ENCODE measurements around the gene METTL1.
A peak's percentile ranks its signal among the peaks of the same experiment; 100 is the strongest.

Gene METTL1

DNA sequence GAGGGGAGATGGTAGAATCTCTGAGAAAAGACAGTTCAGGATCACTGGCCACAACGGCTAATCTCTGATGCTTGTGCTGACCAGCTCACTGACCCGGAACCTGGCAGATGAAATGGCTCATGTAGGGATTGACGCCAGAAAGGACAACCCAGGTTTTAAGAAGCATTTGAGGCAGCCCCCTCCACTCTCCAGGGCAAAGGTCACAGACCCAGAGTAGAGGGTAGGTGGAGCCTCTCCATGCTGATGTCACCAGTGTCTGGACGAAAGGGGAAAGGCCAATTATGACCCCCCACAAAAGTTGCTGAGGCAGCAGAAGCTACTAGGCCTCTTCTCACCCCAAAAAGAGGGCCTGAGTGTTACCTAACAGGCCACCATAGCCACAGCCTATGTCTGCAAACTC is 1.2 kb downstream of the METTL1 start:
- H3K27ac Mint-ChIP-seq = no peak overlapping the region

GRCh38 chr12:57769594-57769993 is 2.3 kb downstream of the METTL1 start:
- Mint-ChIP-seq H3K27me3 (peaks cover 42% of the 10 kb centered on the region), H3K36me3 (peaks cover 19% of the 10 kb centered on the region), H3K4me3 (no peak overlapping the region), H3K9me3 (no peaks in the 10 kb centered on the region), H3K4me1 (peaks cover 50% of the 10 kb centered on the region), H3K27ac (no peak overlapping the region)
- no peak for DNase-seq
- CTCF ChIA-PET = interaction anchor here (3.1 kb wide), 1 partner anchor 10 kb away, joined by 12 read pairs; no protein-coding TSS in a partner anchor

More for the DNA sequence above, 1.2 kb downstream of the METTL1 start:
- no peak for DNase-seq
- peak overlapping the region; percentile 16 for H3K4me3 Mint-ChIP-seq
- peaks cover 41% of the 10 kb centered on the region for H3K4me1 Mint-ChIP-seq
- no peaks in the 10 kb centered on the region for H3K9me3 Mint-ChIP-seq
- CTCF ChIA-PET = interaction anchor here (0.8 kb wide), 1 partner anchor 12 kb away, joined by 3 read pairs; no protein-coding TSS in a partner anchor
- H3K36me3 Mint-ChIP-seq = peaks cover 21% of the 10 kb centered on the region
- H3K27me3 Mint-ChIP-seq = peaks cover 31% of the 10 kb centered on the region

- peaks cover 53% of the 10 kb centered on the region for H3K27me3 Mint-ChIP-seq
- H3K9me3 Mint-ChIP-seq = no peaks in the 10 kb centered on the region
- peaks cover 52% of the 10 kb centered on the region for H3K4me1 Mint-ChIP-seq
- peaks cover 16% of the 10 kb centered on the region for H3K36me3 Mint-ChIP-seq
- H3K4me3 Mint-ChIP-seq = no peak overlapping the region
- no peak for DNase-seq
- no peak overlapping the region for H3K27ac Mint-ChIP-seq
- CTCF ChIA-PET = interaction anchor here (2.5 to 3.1 kb wide), 2 partner anchors 9 to 12 kb away, joined by 12 to 19 read pairs; no protein-coding TSS in a partner anchor
These were observed 4.0 kb downstream of the METTL1 start for GRCh38 chr12:57767876-57768275.

GRCh38 chr12:57767305-57767698 is 4.6 kb downstream of the METTL1 start:
- H3K27ac Mint-ChIP-seq = no peak overlapping the region
- DNase-seq = no peak
- peaks cover 48% of the 10 kb centered on the region for H3K27me3 Mint-ChIP-seq
- CTCF ChIA-PET = interaction anchor here (0.6 to 3.1 kb wide), 4 partner anchors 8 to 85 kb away, joined by 3 to 19 read pairs (median 8); no protein-coding TSS in a partner anchor
- H3K4me1 Mint-ChIP-seq = peaks cover 51% of the 10 kb centered on the region
- H3K4me3 Mint-ChIP-seq = no peak overlapping the region
- peaks cover 16% of the 10 kb centered on the region for H3K36me3 Mint-ChIP-seq
- no peaks in the 10 kb centered on the region for H3K9me3 Mint-ChIP-seq

- CTCF ChIA-PET = interaction anchor here (0.6 to 3.1 kb wide), 8 partner anchors 8 to 139 kb away, joined by 3 to 19 read pairs (median 4); no protein-coding TSS in a partner anchor
- Mint-ChIP-seq H3K27ac (no peak within 1 kb of the TSS), H3K9me3 (no peaks in the 10 kb centered on the region), H3K27me3 (peaks cover 48% of the 10 kb centered on the region), H3K36me3 (peaks cover 14% of the 10 kb centered on the region), H3K4me3 (peak within 1 kb of the TSS; percentile 75), H3K4me1 (peaks cover 48% of the 10 kb centered on the region)
- DNase-seq = peak; percentile 29
These were observed 5.2 kb downstream of the METTL1 start, which contains the start of gene CYP27B1 for GRCh38 chr12:57766464-57767304. TSS of gene CYP27B1 (minus strand) at chr12:57767078. CDS start at chr12:57767041, 37 bp downstream.

DNA sequence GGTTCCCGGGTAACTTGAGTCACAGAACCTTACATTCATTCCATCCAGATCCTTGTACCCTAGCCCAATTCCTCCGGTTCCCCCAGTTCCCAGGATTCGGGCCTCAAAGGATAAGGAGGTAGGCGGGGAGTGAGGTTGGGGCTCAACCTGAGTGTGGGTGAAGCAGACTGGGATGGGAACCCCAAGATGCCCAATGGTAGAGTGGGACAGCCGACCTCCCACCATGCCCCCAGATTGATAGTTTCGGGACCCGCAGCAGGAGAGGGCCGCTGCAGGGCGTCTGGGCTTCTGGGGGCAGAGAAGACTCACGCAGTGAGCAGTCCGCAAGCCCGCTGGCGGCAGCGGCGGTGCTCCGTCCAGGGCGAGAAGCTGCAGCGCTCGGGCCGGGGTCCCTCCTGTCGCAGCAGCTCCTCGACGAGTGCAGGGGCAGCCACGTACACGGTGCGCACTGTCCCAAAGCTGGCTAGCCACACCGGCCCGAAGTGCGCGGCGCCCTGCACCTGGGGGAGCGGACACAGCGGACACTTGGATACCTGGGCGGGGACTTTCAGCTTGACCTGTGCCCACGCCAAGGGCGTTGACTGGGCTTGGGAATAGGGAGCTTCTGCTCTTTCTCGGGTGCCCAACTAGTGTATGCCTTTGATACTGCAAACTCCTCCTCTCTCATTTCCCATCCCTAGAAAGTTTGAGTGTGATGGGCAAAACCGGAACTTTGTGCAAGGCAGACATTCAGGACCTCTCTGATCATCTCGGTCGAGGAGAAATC is 6.0 kb downstream of the METTL1 start:
- peak; percentile 21 for DNase-seq
- peaks cover 12% of the 10 kb centered on the region for H3K36me3 Mint-ChIP-seq
- no peaks in the 10 kb centered on the region for H3K9me3 Mint-ChIP-seq
- CTCF ChIA-PET = interaction anchor here (0.8 to 2.5 kb wide), 12 partner anchors 9 to 140 kb away, joined by 3 to 19 read pairs (median 4); partner anchors contain the start of genes CDK4 and TSPAN31
- H3K27ac Mint-ChIP-seq = no peak overlapping the region
- peaks cover 42% of the 10 kb centered on the region for H3K4me1 Mint-ChIP-seq
- peaks cover 48% of the 10 kb centered on the region for H3K27me3 Mint-ChIP-seq
- H3K4me3 Mint-ChIP-seq = peak overlapping the region; percentile 75

DNA sequence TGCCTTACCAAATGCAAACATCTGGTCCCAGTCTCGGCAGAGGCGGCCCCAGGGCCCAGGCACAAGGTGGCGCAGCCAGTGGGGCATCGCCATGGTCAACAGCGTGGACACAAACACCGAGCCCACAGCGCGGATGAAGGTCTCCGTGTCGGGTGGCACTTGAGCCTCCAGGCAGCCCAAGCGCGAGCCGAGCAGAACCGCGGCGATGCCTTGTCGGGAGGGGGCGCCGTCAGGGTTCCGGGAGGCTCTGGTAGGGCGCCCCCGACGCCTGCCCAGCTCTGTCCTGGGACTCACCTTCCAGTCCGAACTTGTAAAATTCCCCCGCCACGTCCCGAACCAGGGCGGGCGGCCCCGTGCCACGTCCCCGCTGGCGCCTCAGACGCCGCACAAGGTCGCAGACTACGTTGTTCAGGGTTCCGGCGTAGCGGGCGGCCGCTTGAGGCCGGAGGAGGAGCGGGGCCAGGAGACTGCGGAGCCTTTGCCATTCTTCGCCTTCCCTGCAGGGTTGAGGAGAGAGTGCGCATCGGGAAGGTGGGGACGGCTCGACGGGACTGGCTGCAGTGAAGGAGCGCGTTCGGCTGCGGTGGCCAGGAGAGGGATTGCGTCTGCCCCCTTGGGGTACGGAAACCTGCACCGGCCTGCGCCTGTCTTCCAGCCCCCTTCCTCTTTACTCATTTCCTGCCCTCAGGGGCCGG is 6.8 kb downstream of the METTL1 start:
- CTCF ChIA-PET = interaction anchor here (0.7 to 3.9 kb wide), 11 partner anchors 9 to 140 kb away, joined by 3 to 26 read pairs (median 4); partner anchors contain the start of genes CDK4 and TSPAN31
- Mint-ChIP-seq H3K27me3 (peaks cover 48% of the 10 kb centered on the region), H3K9me3 (no peaks in the 10 kb centered on the region), H3K27ac (no peak overlapping the region), H3K4me1 (peaks cover 36% of the 10 kb centered on the region), H3K36me3 (peaks cover 15% of the 10 kb centered on the region), H3K4me3 (peak overlapping the region; percentile 75)
- DNase-seq = peak; percentile 71

DNA sequence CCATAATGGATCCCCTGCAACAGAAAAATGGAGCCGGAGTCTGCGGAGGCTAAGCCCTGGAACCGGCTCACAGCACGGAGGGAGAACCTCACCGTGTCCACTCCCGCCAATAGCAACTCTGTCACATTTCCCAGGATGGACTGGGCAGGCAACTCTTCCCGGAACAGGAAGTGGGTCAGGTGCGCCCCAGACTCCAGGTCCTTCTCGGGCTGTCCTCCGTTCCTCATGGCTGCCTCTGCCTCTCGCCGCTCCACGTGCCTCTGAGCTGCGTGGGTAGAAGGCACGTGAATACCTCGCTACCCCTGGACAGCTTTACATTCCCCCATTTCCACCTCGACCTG is 7.3 kb downstream of the METTL1 start:
- peaks cover 48% of the 10 kb centered on the region for H3K27me3 Mint-ChIP-seq
- CTCF ChIA-PET = interaction anchor here (0.7 to 3.9 kb wide), 10 partner anchors 8 to 140 kb away, joined by 3 to 26 read pairs (median 4); partner anchors contain the start of genes CDK4 and TSPAN31
- no peaks in the 10 kb centered on the region for H3K9me3 Mint-ChIP-seq
- peaks cover 12% of the 10 kb centered on the region for H3K36me3 Mint-ChIP-seq
- H3K4me1 Mint-ChIP-seq = peaks cover 36% of the 10 kb centered on the region
- no peak overlapping the region for H3K27ac Mint-ChIP-seq
- peak; percentile 36 for DNase-seq
- H3K4me3 Mint-ChIP-seq = peak overlapping the region; percentile 75

GRCh38 chr12:57763881-57764661 is 7.8 kb downstream of the METTL1 start:
- Mint-ChIP-seq H3K27ac (no peak overlapping the region), H3K36me3 (peaks cover 15% of the 10 kb centered on the region)

GRCh38 chr12:57762463-57762862 is 9.4 kb downstream of the METTL1 start:
- CTCF ChIA-PET = interaction anchor here (1.0 to 3.9 kb wide), 2 partner anchors 92 to 143 kb away, joined by 3 to 26 read pairs; no protein-coding TSS in a partner anchor
- Mint-ChIP-seq H3K4me3 (no peak overlapping the region), H3K4me1 (peaks cover 49% of the 10 kb centered on the region), H3K36me3 (peaks cover 15% of the 10 kb centered on the region), H3K9me3 (no peaks in the 10 kb centered on the region), H3K27me3 (peaks cover 41% of the 10 kb centered on the region), H3K27ac (no peak overlapping the region)
- DNase-seq = no peak

More at GRCh38 chr12:57763881-57764661, 7.8 kb downstream of the METTL1 start:
- no peaks in the 10 kb centered on the region for H3K9me3 Mint-ChIP-seq
- CTCF ChIA-PET = interaction anchor here (0.7 to 3.9 kb wide), 9 partner anchors 8 to 141 kb away, joined by 3 to 26 read pairs (median 5); partner anchors contain the start of gene TSPAN31
- H3K4me3 Mint-ChIP-seq = peak overlapping the region; percentile 75
- H3K4me1 Mint-ChIP-seq = peaks cover 41% of the 10 kb centered on the region
- H3K27me3 Mint-ChIP-seq = peaks cover 48% of the 10 kb centered on the region
- no peak for DNase-seq

- CTCF ChIA-PET = interaction anchor here (1.0 to 3.9 kb wide), 3 partner anchors 13 to 144 kb away, joined by 3 to 26 read pairs (median 3); no protein-coding TSS in a partner anchor
- Mint-ChIP-seq H3K27ac (peak overlapping the region; percentile 70), H3K36me3 (peaks cover 19% of the 10 kb centered on the region), H3K27me3 (peaks cover 34% of the 10 kb centered on the region), H3K4me1 (peaks cover 50% of the 10 kb centered on the region), H3K9me3 (no peaks in the 10 kb centered on the region), H3K4me3 (no peak overlapping the region)
- DNase-seq = no peak
These were observed 10.4 kb downstream of the METTL1 start for GRCh38 chr12:57761391-57761998.

- no peak overlapping the region for H3K27ac Mint-ChIP-seq
- H3K4me1 Mint-ChIP-seq = peaks cover 45% of the 10 kb centered on the region
- H3K9me3 Mint-ChIP-seq = no peaks in the 10 kb centered on the region
- H3K36me3 Mint-ChIP-seq = peaks cover 19% of the 10 kb centered on the region
- no peak for DNase-seq
- peaks cover 25% of the 10 kb centered on the region for H3K27me3 Mint-ChIP-seq
- no peak overlapping the region for H3K4me3 Mint-ChIP-seq
- CTCF ChIA-PET = interaction anchor here (0.9 to 2.4 kb wide), 5 partner anchors 14 to 147 kb away, joined by 3 to 26 read pairs (median 4); no protein-coding TSS in a partner anchor
These were observed 11.4 kb downstream of the METTL1 start for GRCh38 chr12:57760347-57760982.

All from activated naive CD4-positive, alpha-beta T cell treated with anti-CD3 and anti-CD28 coated beads, Interleukin-2, amount 10 ng/mL, durations not matched to agents 7 days and 5 days (primary cell).